Transverse colon (tissue), 4 donors: Measurements from ENCODE around the gene NRIP2.

ENCODE experiments used
- CTCF ChIP-seq, 5 experiments: fragments of 200-600 bp in 3 of 5; fragments of 450-650 bp in 2 of 5; sonication (generic) in 3 of 5; IDR thresholded peaks; 1 replicate in 2 of 5; 2 replicates in 3 of 5; pipeline ENCODE4 v1.5.1; 2016 to 2017; ENCODE audit warnings: antibody characterized with exemption in 5 of 5, inconsistent platforms in 3 of 5, mild to moderate bottlenecking in 2 of 5, moderate library complexity in 1 of 5
- EP300 ChIP-seq: sonication (generic); formaldehyde crosslinking; IDR thresholded peaks from one replicate; pipeline ENCODE4 v1.6.1; 2017; ENCODE audit warnings: antibody characterized with exemption, low read depth
- POLR2AphosphoS5 ChIP-seq, 3 donors: sonication (generic); formaldehyde crosslinking; IDR thresholded peaks; one replicate each; pipeline ENCODE4 v1.6.1; 2016; ENCODE audit warnings: antibody characterized with exemption in 3 of 3

GRCh38 chr12:2854669-2855453 lies 20.0 kb upstream of the NRIP2 start:
- TF ChIP-seq CTCF (IDR thresholded peaks at IDR 0.05) (no peak), EP300 (no peak), POLR2AphosphoS5 (IDR thresholded peaks at IDR 0.05) (peak in 2 of 3 donors; percentile 10 to 40)
